OCI-M2 (cell line): Measurements from ENCODE around the gene SLC16A12.
"Not testable (repeated sequence)": the region's sequence is repeated elsewhere in the genome, so short reads cannot be mapped to it uniquely, and the experiment has no call there.

ENCODE experiments used
- DNase-seq: peaks from one replicate; lab custom pipeline; 2025; ENCODE audit not compliant: unreplicated experiment; lab: John Stamatoyannopoulos, UW

SLC16A12 gene

GRCh38 chr10:89474452-89474851, 60.9 kb downstream of the SLC16A12 start:
- no peak for DNase-seq

- no peak for DNase-seq
Measured at GRCh38 chr10:89471110-89471809, 64.1 kb downstream of the SLC16A12 start.

DNA sequence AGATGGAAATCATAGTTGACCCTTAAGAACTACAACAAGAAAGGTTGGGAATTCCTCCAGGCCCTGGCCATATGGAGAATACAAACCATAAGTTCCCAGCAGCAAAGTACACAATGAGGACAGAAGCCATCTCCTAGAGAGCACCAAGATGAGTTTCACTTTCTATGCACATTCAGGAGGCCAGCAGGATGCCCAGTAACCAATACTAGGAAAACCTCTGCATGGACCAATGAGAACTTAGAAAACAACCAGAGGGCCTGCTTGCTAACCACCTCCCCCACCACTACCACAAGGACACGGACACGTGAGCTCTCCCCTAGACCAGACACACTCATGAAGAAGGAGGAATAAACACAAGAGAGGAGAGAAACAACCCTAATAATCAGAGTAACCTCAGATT, 64.8 kb downstream of the SLC16A12 start:
- no peak for DNase-seq

DNA sequence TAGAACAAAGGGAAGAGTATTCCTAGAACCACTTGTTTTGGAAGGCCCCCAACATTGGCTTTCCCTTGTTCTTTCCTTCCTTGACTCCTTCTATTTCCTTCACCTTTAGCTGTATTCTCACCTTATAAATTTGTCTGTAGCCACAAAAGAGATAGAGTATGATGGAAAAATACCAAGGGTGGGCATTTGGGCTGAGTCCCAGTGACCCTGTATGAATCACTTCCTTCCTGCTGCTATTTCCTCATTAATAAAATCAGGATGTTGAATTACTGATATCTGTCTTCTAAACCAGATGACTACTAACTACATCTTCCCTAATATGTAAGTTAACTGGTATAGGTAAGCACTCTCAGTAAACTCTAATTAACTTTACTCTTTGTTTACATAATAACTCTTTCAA, 65.9 kb downstream of the SLC16A12 start:
- no peak for DNase-seq

- no peak for DNase-seq
Measured at GRCh38 chr10:89468191-89468965, 67.0 kb downstream of the SLC16A12 start.

- no peak for DNase-seq
Measured at GRCh38 chr10:89466599-89467035, 68.8 kb downstream of the SLC16A12 start.

- DNase-seq: no peak
Measured at GRCh38 chr10:89465196-89465595, 70.2 kb downstream of the SLC16A12 start.

DNA sequence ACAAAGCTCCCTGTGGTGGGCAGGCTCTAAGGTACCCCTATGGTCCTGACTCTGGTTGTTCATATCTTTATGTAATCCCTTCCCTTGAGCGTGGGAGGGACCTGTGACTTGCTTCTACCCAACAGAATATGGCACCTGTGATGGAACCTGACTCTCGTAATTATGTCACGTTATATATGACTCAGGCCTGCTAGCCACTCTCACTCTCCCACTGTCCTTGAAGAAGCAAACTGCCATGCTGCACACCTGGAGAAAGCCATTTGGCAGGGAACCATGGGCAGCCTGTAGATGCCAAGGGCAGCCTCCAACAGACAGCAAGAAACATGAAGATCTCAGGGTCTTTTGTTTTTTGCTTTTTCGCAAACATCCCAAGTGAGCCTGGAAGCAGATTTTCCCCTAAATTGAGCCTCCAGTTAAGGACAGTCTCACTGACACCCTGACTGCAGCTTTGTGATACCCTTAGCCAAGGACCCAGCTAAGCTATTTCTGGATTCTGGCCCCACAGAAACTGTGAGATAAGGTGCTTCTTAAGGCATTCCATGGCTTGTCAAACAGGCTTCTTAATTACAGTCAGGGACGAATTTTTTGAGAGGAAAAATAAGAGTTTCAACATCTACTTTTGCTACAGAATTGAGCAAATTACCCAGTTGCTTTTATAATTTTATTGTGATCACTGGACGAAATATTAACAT, 71.4 kb downstream of the SLC16A12 start:
- DNase-seq: no peak

DNA sequence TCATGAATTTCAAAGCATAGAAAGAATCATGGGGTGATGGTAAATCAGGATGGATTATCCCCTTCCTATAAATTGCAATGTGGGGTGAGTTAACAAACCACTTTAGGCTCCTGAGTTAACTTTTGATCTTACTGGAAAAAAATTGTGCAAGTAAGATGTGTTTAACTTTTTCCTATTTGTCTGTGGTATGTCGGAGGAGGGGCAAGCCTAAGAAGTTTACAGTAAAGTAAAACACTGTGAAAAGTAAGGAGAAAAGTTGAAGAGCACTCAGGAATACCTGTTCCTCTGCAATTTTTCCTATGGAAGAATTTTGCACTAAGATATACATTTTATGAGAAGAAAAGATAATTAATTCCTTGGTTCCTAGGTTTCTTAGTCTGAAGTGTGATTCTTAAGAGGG, 76.6 kb downstream of the SLC16A12 start:
- DNase-seq: no peak

GRCh38 chr10:89458291-89458690, 77.1 kb downstream of the SLC16A12 start:
- DNase-seq: no peak

- DNase-seq: no peak
Measured at GRCh38 chr10:89454561-89455347, 80.6 kb downstream of the SLC16A12 start.

DNA sequence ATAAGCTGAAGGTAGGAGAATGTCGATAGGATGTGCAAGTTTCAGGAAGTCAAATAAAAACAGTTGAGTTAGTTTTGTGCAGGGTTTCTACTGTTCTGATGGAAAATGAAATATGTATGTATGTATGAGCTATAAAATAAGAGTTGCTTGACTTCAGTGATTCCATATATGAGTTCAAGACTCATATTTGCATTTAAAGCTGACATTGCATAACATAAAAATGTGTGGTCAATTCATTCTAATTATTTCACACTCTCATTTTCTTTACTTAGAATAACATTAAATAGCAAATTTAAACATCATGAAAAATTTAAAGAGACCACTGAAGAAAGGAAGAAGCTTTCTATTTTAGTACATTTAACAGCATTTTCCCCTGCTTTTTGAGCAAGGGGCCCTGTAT, 83.2 kb downstream of the SLC16A12 start:
- DNase-seq: no peak

DNA sequence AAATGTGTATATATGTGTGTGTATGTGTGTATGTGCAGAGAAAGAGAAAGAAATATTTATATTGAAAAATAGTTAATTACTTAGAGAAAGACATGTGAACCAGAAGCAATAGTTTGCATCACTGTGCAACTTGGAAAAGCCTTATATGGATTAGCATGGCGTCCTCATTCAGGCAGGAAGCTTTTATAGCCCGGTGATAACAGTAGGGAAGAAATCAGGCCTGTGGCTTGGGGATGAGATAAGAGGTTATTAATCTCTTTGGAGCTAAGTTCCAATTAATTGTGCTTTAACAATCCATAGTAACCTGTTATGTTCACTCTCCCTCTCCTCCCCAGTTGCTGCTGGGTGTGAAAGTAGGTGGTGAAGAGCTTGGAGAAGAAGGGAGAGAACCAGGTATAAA, 84.5 kb downstream of the SLC16A12 start:
- no peak for DNase-seq

- DNase-seq: not testable (repeated sequence)
Measured at GRCh38 chr10:89444819-89445218, 90.6 kb downstream of the SLC16A12 start.

GRCh38 chr10:89442289-89442688, 93.1 kb downstream of the SLC16A12 start:
- DNase-seq: no peak

GRCh38 chr10:89440226-89441009, 95.0 kb downstream of the SLC16A12 start:
- DNase-seq: no peak

DNA sequence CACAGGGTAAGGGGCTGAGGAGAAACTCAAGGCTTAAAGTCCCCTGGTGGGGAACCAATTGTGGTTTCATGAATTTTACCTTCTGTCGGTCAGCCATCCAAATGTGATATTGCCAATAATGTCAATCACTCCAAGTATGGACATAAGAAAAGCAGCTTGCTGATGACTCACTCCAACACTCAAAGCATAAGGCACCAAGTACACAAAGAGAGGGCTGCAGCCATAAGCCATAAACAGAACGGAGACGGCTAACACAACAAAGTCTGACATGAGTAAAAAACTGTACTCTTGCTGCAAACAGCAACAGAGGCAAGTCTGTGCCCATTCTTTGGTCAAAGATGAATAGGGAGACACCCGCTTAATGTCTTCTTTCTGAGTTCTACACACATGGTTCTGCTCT, 96.9 kb downstream of the SLC16A12 start:
- DNase-seq: no peak

DNA sequence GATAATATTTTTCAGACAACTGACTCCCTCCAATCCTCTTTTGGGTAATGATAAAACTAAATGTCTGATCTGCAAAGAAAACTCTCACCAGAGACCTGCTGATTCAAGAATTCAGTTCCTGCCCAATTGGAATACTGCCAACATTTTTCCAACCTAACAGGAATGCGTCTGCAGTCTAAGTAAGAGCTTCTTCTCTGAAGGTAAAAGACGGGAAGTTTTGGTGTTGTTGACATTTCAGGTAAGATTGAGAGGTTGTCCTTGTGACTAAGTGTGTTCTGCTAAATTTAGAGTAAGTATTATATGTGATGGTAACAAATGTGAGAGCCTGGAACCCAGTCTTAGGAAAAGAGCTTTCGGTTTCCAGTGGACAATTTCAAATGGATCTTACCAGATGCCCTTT, 103.4 kb downstream of the SLC16A12 start:
- DNase-seq: no peak

GRCh38 chr10:89428877-89429276, 106.5 kb downstream of the SLC16A12 start:
- DNase-seq: no peak

GRCh38 chr10:89427629-89428028, 107.8 kb downstream of the SLC16A12 start:
- DNase-seq: no peak
